ENCODE results near the gene ULBP2. TPM values are rescaled to one million over a fixed set of nuclear protein-coding genes. Genes with fewer than 3 reads are reported as not detected.
"Not testable (repeated sequence)": the region's sequence is repeated elsewhere in the genome, so short reads cannot be mapped to it uniquely, and the experiment has no call there.

Gene ULBP2
- total RNA-seq, 2 experiments from 2014 or later, result 0.90 to 1.2 TPM

GRCh38 chr6:149901444-149902140 lies 40.2 kb upstream of the ULBP2 start:
- ChIA-PET POLR2A (no interaction called here), CTCF (no interaction called here)
- H3K4me3 Mint-ChIP-seq, result no peak overlapping the region
- H3K9me3 Mint-ChIP-seq, result no peaks in the 10 kb centered on the region
- H3K36me3 Mint-ChIP-seq, result no peaks in the 10 kb centered on the region
- no peak overlapping the region for H3K27ac Mint-ChIP-seq
- intact Hi-C loops (cut with micrococcal nuclease), result no loop called here
- peaks cover 7% of the 10 kb centered on the region for H3K4me1 Mint-ChIP-seq (ENCODE audit: low read depth)
- DNase-seq, result no peak
- peaks cover 5% of the 10 kb centered on the region for H3K27me3 Mint-ChIP-seq

GRCh38 chr6:149903938-149904611 lies 37.7 kb upstream of the ULBP2 start:
- Mint-ChIP-seq H3K27ac (no peak overlapping the region), H3K4me3 (no peak overlapping the region), H3K4me1 (ENCODE audit: low read depth) (no peaks in the 10 kb centered on the region), H3K9me3 (peaks cover 18% of the 10 kb centered on the region), H3K36me3 (peaks cover 5% of the 10 kb centered on the region), H3K27me3 (peaks cover 7% of the 10 kb centered on the region)
- no peak for DNase-seq
- CTCF ChIA-PET, result interaction anchor here (0.9 kb wide), 1 partner anchor 10 kb away, joined by 3 read pairs; no protein-coding TSS in a partner anchor
- intact Hi-C loops (cut with micrococcal nuclease), result no loop called here
- POLR2A ChIA-PET, result no interaction called here

- Mint-ChIP-seq H3K36me3 (peaks cover 5% of the 10 kb centered on the region), H3K27ac (no peak overlapping the region), H3K9me3 (peaks cover 22% of the 10 kb centered on the region), H3K4me3 (no peak overlapping the region), H3K27me3 (peaks cover 7% of the 10 kb centered on the region), H3K4me1 (ENCODE audit: low read depth) (no peaks in the 10 kb centered on the region)
- POLR2A ChIA-PET, result no interaction called here
- DNase-seq, result no peak
- CTCF ChIA-PET, result interaction anchor here (0.9 kb wide), 1 partner anchor 10 kb away, joined by 3 read pairs; no protein-coding TSS in a partner anchor
- intact Hi-C loops (cut with micrococcal nuclease), result no loop called here
Observed at GRCh38 chr6:149904661-149905370, 37.0 kb upstream of the ULBP2 start.

- Mint-ChIP-seq H3K9me3 (peaks cover 22% of the 10 kb centered on the region), H3K4me3 (no peak overlapping the region), H3K27ac (no peak overlapping the region), H3K36me3 (peaks cover 5% of the 10 kb centered on the region), H3K4me1 (ENCODE audit: low read depth) (no peaks in the 10 kb centered on the region), H3K27me3 (peaks cover 7% of the 10 kb centered on the region)
- intact Hi-C loops (cut with micrococcal nuclease), result no loop called here
- ChIA-PET CTCF (no interaction called here), POLR2A (no interaction called here)
- no peak for DNase-seq
Observed at GRCh38 chr6:149905371-149905910, 36.4 kb upstream of the ULBP2 start.

- peaks cover 5% of the 10 kb centered on the region for H3K36me3 Mint-ChIP-seq
- no peak overlapping the region for H3K27ac Mint-ChIP-seq
- peaks cover 22% of the 10 kb centered on the region for H3K9me3 Mint-ChIP-seq
- no peaks in the 10 kb centered on the region for H3K4me1 Mint-ChIP-seq (ENCODE audit: low read depth)
- ChIA-PET POLR2A (no interaction called here), CTCF (interaction anchor here (0.8 kb wide), 1 partner anchor 21 kb away, joined by 3 read pairs; no protein-coding TSS in a partner anchor)
- H3K4me3 Mint-ChIP-seq, result no peak overlapping the region
- H3K27me3 Mint-ChIP-seq, result peaks cover 7% of the 10 kb centered on the region
- no peak for DNase-seq
- intact Hi-C loops (cut with micrococcal nuclease), result no loop called here
Observed at GRCh38 chr6:149905911-149906371, 35.9 kb upstream of the ULBP2 start.

GRCh38 chr6:149906405-149906804 lies 35.4 kb upstream of the ULBP2 start:
- Mint-ChIP-seq H3K4me1 (ENCODE audit: low read depth) (no peaks in the 10 kb centered on the region), H3K9me3 (peaks cover 22% of the 10 kb centered on the region), H3K36me3 (peaks cover 5% of the 10 kb centered on the region), H3K4me3 (no peak overlapping the region), H3K27me3 (peaks cover 9% of the 10 kb centered on the region), H3K27ac (no peak overlapping the region)
- ChIA-PET CTCF (interaction anchor here (0.8 kb wide), 1 partner anchor 20 kb away, joined by 3 read pairs; no protein-coding TSS in a partner anchor), POLR2A (no interaction called here)
- intact Hi-C loops (cut with micrococcal nuclease), result no loop called here
- DNase-seq, result no peak

GRCh38 chr6:149907317-149907716 lies 34.5 kb upstream of the ULBP2 start:
- ChIA-PET POLR2A (no interaction called here), CTCF (no interaction called here)
- peaks cover 5% of the 10 kb centered on the region for H3K36me3 Mint-ChIP-seq
- H3K4me1 Mint-ChIP-seq (ENCODE audit: low read depth), result no peaks in the 10 kb centered on the region
- no peak overlapping the region for H3K27ac Mint-ChIP-seq
- intact Hi-C loops (cut with micrococcal nuclease), result no loop called here
- H3K4me3 Mint-ChIP-seq, result no peak overlapping the region
- peaks cover 22% of the 10 kb centered on the region for H3K9me3 Mint-ChIP-seq
- DNase-seq, result no peak
- peaks cover 8% of the 10 kb centered on the region for H3K27me3 Mint-ChIP-seq

- DNase-seq; H3K4me1 Mint-ChIP-seq (ENCODE audit: low read depth); H3K36me3 Mint-ChIP-seq; CTCF ChIA-PET; H3K27ac Mint-ChIP-seq; H3K4me3 Mint-ChIP-seq; POLR2A ChIA-PET; intact Hi-C loops (cut with micrococcal nuclease): not testable (repeated sequence)
- peaks cover 13% of the 10 kb centered on the region for H3K27me3 Mint-ChIP-seq
- peaks cover 22% of the 10 kb centered on the region for H3K9me3 Mint-ChIP-seq
Observed at GRCh38 chr6:149908480-149908879, 33.3 kb upstream of the ULBP2 start.

GRCh38 chr6:149909701-149910470 lies 31.9 kb upstream of the ULBP2 start:
- peaks cover 5% of the 10 kb centered on the region for H3K36me3 Mint-ChIP-seq
- no peaks in the 10 kb centered on the region for H3K4me1 Mint-ChIP-seq (ENCODE audit: low read depth)
- ChIA-PET POLR2A (no interaction called here), CTCF (no interaction called here)
- peaks cover 13% of the 10 kb centered on the region for H3K27me3 Mint-ChIP-seq
- H3K9me3 Mint-ChIP-seq, result peaks cover 22% of the 10 kb centered on the region
- intact Hi-C loops (cut with micrococcal nuclease), result no loop called here
- no peak overlapping the region for H3K27ac Mint-ChIP-seq
- no peak overlapping the region for H3K4me3 Mint-ChIP-seq
- no peak for DNase-seq

- ChIA-PET POLR2A (no interaction called here), CTCF (no interaction called here)
- Mint-ChIP-seq H3K4me1 (ENCODE audit: low read depth) (no peaks in the 10 kb centered on the region), H3K36me3 (peaks cover 5% of the 10 kb centered on the region), H3K9me3 (peaks cover 22% of the 10 kb centered on the region), H3K27ac (no peak overlapping the region), H3K27me3 (peaks cover 12% of the 10 kb centered on the region), H3K4me3 (no peak overlapping the region)
- no peak for DNase-seq
- intact Hi-C loops (cut with micrococcal nuclease), result no loop called here
Observed at GRCh38 chr6:149910721-149911151, 31.1 kb upstream of the ULBP2 start.

GRCh38 chr6:149912680-149913079 lies 29.1 kb upstream of the ULBP2 start:
- H3K27ac Mint-ChIP-seq; H3K4me1 Mint-ChIP-seq (ENCODE audit: low read depth); H3K4me3 Mint-ChIP-seq; intact Hi-C loops (cut with micrococcal nuclease); H3K36me3 Mint-ChIP-seq; CTCF ChIA-PET; POLR2A ChIA-PET; DNase-seq: not testable (repeated sequence)
- H3K27me3 Mint-ChIP-seq, result peaks cover 12% of the 10 kb centered on the region
- peaks cover 16% of the 10 kb centered on the region for H3K9me3 Mint-ChIP-seq

GRCh38 chr6:149913085-149913484 lies 28.7 kb upstream of the ULBP2 start:
- no peak overlapping the region for H3K4me3 Mint-ChIP-seq
- intact Hi-C loops (cut with micrococcal nuclease), result no loop called here

More at GRCh38 chr6:149913085-149913484, 28.7 kb upstream of the ULBP2 start:
- no peaks in the 10 kb centered on the region for H3K4me1 Mint-ChIP-seq (ENCODE audit: low read depth)
- CTCF ChIA-PET, result no interaction called here
- peaks cover 12% of the 10 kb centered on the region for H3K9me3 Mint-ChIP-seq
- no peak for DNase-seq
- H3K27me3 Mint-ChIP-seq, result peaks cover 11% of the 10 kb centered on the region
- peaks cover 2% of the 10 kb centered on the region for H3K36me3 Mint-ChIP-seq
- POLR2A ChIA-PET, result no interaction called here
- no peak overlapping the region for H3K27ac Mint-ChIP-seq
